Measurements from ENCODE around the gene THAP7. TPM values are rescaled to one million over a fixed set of nuclear protein-coding genes. Genes with fewer than 3 reads are reported as not detected.

THAP7 gene
- total and polyA plus RNA-seq, 2 of the 4 experiments (the other 2 are of a cell fraction) = 14.2 to 19.8 TPM

GRCh38 chr22:21014202-21014725, 12.3 kb upstream of the THAP7 start:
- Histone ChIP-seq H3K36me3 (ENCODE audit: control insufficient read depth, insufficient read depth, low read length) (no peaks in the 10 kb centered on the region), H2BK20ac (ENCODE audit: low read depth, low read length) (no peak overlapping the region), H4K20me1 (ENCODE audit: insufficient read depth, low read length) (peaks cover 4% of the 10 kb centered on the region; the same call in 1 of the 2 replicates), H2AK5ac (ENCODE audit: low read depth, low read length) (peak overlapping the region; percentile 2; the same call in 1 of the 2 replicates), H2BK120ac (ENCODE audit: low read depth, low read length) (0 out of 2 replicates have a peak overlapping the region, but pooled peaks have one; percentile 90), H3K27ac (ENCODE audit: insufficient read depth, low read length) (peak overlapping the region; percentile 88), H2BK5ac (ENCODE audit: low read depth, low read length, poor library complexity, severe bottlenecking) (peak overlapping the region; percentile 87), H3K4me2 (ENCODE audit: low read depth, low read length) (peak overlapping the region; percentile 85), H3K9me3 (ENCODE audit: control insufficient read depth, insufficient read depth, low read length) (no peaks in the 10 kb centered on the region), H3K14ac (replicated peaks; ENCODE audit: low read depth, low read length) (no peak overlapping the region), H3K4ac (ENCODE audit: low read depth, low read length) (peak overlapping the region; percentile 26), H2AK9ac (replicated peaks; ENCODE audit: low read depth, low read length, poor library complexity) (peak overlapping the region; percentile 38), H3K56ac (ENCODE audit: extremely low read depth, insufficient read depth, low read length) (no peak overlapping the region), H2BK15ac (ENCODE audit: low read depth, low read length) (no peak overlapping the region), H4K5ac (ENCODE audit: low read depth, low read length) (no peak overlapping the region), H3K9ac (ENCODE audit: low read depth, low read length) (peak overlapping the region; percentile 55; the same call in 1 of the 2 replicates), H4K91ac (ENCODE audit: insufficient read depth, low read depth, low read length) (no peak overlapping the region), H2AFZ (replicated peaks; ENCODE audit: low read length, poor library complexity) (peak overlapping the region; percentile 100), H3K27me3 (ENCODE audit: control insufficient read depth, insufficient read depth, low read length) (no peaks in the 10 kb centered on the region), H3K23ac (ENCODE audit: low read depth, low read length) (no peak overlapping the region; the same call in 1 of the 2 replicates), H3K4me1 (ENCODE audit: control insufficient read depth, insufficient read depth, low read length) (peaks cover 14% of the 10 kb centered on the region), H4K8ac (ENCODE audit: low read depth in 2 of 2, low read length in 2 of 2) (peak overlapping the region in 1 of 2 experiments; percentile 94; a peak in 3 of 4 replicates), H3K9me1 (ENCODE audit: insufficient read depth, low read length) (peaks cover 10% of the 10 kb centered on the region; the same call in 1 of the 2 replicates), H3K4me3 (ENCODE audit: insufficient read depth, low read depth, low read length) (peak overlapping the region; percentile 52), H3K79me1 (ENCODE audit: low read depth in 1 of 2, low read length in 2 of 2) (0 out of 4 replicates have a peak, but pooled peaks cover 0 to 5% of the 10 kb centered on the region in 2 experiments), H3K18ac (ENCODE audit: low read depth, low read length) (no peak overlapping the region)
- dilution Hi-C loops (cut with HindIII; ENCODE audit: low sequenced_read_pairs, unreplicated experiment) = no loop called here
- BruUV-seq (replicated peaks) = no TSS peak
- intact Hi-C loops (cut with micrococcal nuclease) = loop anchor here (2.0 kb wide), 1 partner anchor 31 kb away; the partner anchor contains the start of gene LRRC74B
- ChIA-PET POLR2A (ENCODE audit: unreplicated experiment) (interaction anchor here (1.1 kb wide), 1 partner anchor 12 kb away, joined by 3 read pairs; the partner anchor contains the start of gene THAP7), CTCF (no interaction called here)
- DNase-seq (peak; percentile 88), ATAC-seq (ENCODE audit: low read depth) (peak; percentile 95)
- in situ Hi-C loops (cut with MboI; ENCODE audit: low sequenced_read_pairs) = loop anchor here (10.0 kb wide), 1 partner anchor 81 kb away; no protein-coding TSS in a partner anchor
- 1% methylated on average over 37 of the region's 40 CpGs; no CpG with 5 or more reads in 1 of the 2 experiments for WGBS, 2 experiments (ENCODE audit: extremely low coverage in 2 of 2, insufficient read length in 1 of 2)
- TF ChIP-seq USF2 (IDR thresholded peaks at IDR 0.05; ENCODE audit: low read depth, low read length) = peak; percentile 37; the same call in 1 of the 2 replicates
- TF ChIP-seq MXI1 (IDR thresholded peaks at IDR 0.05; ENCODE audit: borderline replicate concordance, low read depth, low read length) = peak; percentile 93
- peak; percentile 58; the same call in 1 of the 2 replicates for TF ChIP-seq BHLHE40 (IDR thresholded peaks at IDR 0.05; ENCODE audit: low read depth, low read length)
- no peak for TF ChIP-seq POLR2A (IDR thresholded peaks at IDR 0.05; ENCODE audit: low read depth, low read length)
